ENCODE data around the gene KDM4C. TPM values are rescaled to one million over a fixed set of nuclear protein-coding genes. Genes with fewer than 3 reads are reported as not detected.
A peak's percentile ranks its signal among the peaks of the same experiment; 100 is the strongest.

KDM4C gene
- total and polyA plus RNA-seq, 2 of the 4 experiments (the other 2 are of a cell fraction) = 11.8 to 23.8 TPM

- Histone ChIP-seq H4K5ac (ENCODE audit: low read depth, low read length) (no peak overlapping the region), H3K9ac (ENCODE audit: low read depth, low read length) (no peak overlapping the region), H3K27me3 (ENCODE audit: control insufficient read depth, insufficient read depth, low read length) (no peaks in the 10 kb centered on the region), H2BK15ac (ENCODE audit: low read depth, low read length) (no peak overlapping the region), H4K20me1 (ENCODE audit: insufficient read depth, low read length) (no peaks in the 10 kb centered on the region), H3K4me3 (ENCODE audit: insufficient read depth, low read depth, low read length) (no peak overlapping the region), H2AK9ac (replicated peaks; ENCODE audit: low read depth, low read length, poor library complexity) (no peak overlapping the region), H2BK120ac (ENCODE audit: low read depth, low read length) (no peak overlapping the region), H3K4me1 (ENCODE audit: control insufficient read depth, insufficient read depth, low read length) (peaks cover 2% of the 10 kb centered on the region; the same call in 1 of the 2 replicates), H3K23ac (ENCODE audit: low read depth, low read length) (no peak overlapping the region), H2BK5ac (ENCODE audit: low read depth, low read length, poor library complexity, severe bottlenecking) (no peak overlapping the region), H3K4ac (ENCODE audit: low read depth, low read length) (no peak overlapping the region), H3K27ac (ENCODE audit: insufficient read depth, low read length) (no peak overlapping the region), H3K36me3 (ENCODE audit: control insufficient read depth, insufficient read depth, low read length) (peaks cover 2% of the 10 kb centered on the region; the same call in 1 of the 2 replicates), H2AFZ (replicated peaks; ENCODE audit: low read length, poor library complexity) (no peak overlapping the region), H2AK5ac (ENCODE audit: low read depth, low read length) (no peak overlapping the region), H3K4me2 (ENCODE audit: low read depth, low read length) (no peak overlapping the region), H3K79me1 (ENCODE audit: low read depth in 1 of 2, low read length in 2 of 2) (no peaks in the 10 kb centered on the region), H3K9me1 (ENCODE audit: insufficient read depth, low read length) (peaks cover 4% of the 10 kb centered on the region; the same call in 1 of the 2 replicates), H3K14ac (replicated peaks; ENCODE audit: low read depth, low read length) (no peak overlapping the region), H4K91ac (ENCODE audit: insufficient read depth, low read depth, low read length) (no peak overlapping the region), H3K9me3 (ENCODE audit: control insufficient read depth, insufficient read depth, low read length) (no peaks in the 10 kb centered on the region), H4K8ac (ENCODE audit: low read depth in 2 of 2, low read length in 2 of 2) (no peak overlapping the region), H3K56ac (ENCODE audit: extremely low read depth, insufficient read depth, low read length) (no peak overlapping the region), H3K18ac (ENCODE audit: low read depth, low read length) (no peak overlapping the region), H2BK20ac (ENCODE audit: low read depth, low read length) (no peak overlapping the region)
- no CpG with 5 or more reads among the region's 8 CpGs for WGBS, 2 experiments (ENCODE audit: extremely low coverage in 2 of 2, insufficient read length in 1 of 2)
- intact Hi-C loops (cut with micrococcal nuclease) (no loop called here), in situ Hi-C loops (cut with MboI; ENCODE audit: low sequenced_read_pairs) (no loop called here), dilution Hi-C loops (cut with HindIII; ENCODE audit: low sequenced_read_pairs, unreplicated experiment) (no loop called here)
- CTCF ChIA-PET = no interaction called here
- ATAC-seq (ENCODE audit: low read depth) (no peak), DNase-seq (no peak)
- POLR2A ChIA-PET (ENCODE audit: unreplicated experiment) = no interaction called here
- TSS peak; percentile 82 for BruUV-seq (replicated peaks)
- TF ChIP-seq RFX5 (IDR thresholded peaks at IDR 0.05; ENCODE audit: low read depth, low read length) (no peak), MXI1 (IDR thresholded peaks at IDR 0.05; ENCODE audit: borderline replicate concordance, low read depth, low read length) (no peak), MAFK (IDR thresholded peaks at IDR 0.05; ENCODE audit: low read depth, low read length) (no peak), NFE2L2 (IDR thresholded peaks at IDR 0.05; ENCODE audit: low read depth, low read length) (no peak), SMC3 (IDR thresholded peaks at IDR 0.05; ENCODE audit: low read depth, low read length) (no peak), CEBPB (IDR thresholded peaks at IDR 0.05; ENCODE audit: low read depth, low read length) (no peak), ELK1 (IDR thresholded peaks at IDR 0.05; ENCODE audit: borderline replicate concordance, low read depth, low read length) (no peak), BHLHE40 (IDR thresholded peaks at IDR 0.05; ENCODE audit: low read depth, low read length) (no peak)
Measured at GRCh38 chr9:7174884-7175283, 417.1 kb downstream of the KDM4C start.
